HG03575 (cell line): ENCODE results near the gene CASP10.
"Not testable (repeated sequence)": the region's sequence is repeated elsewhere in the genome, so short reads cannot be mapped to it uniquely, and the experiment has no call there.

Source experiments
- ATAC-seq: cut with Tn5 transposase; IDR thresholded peaks from one replicate; pipeline ENCODE4 v1.9.1; 2021; ENCODE audit not compliant: unreplicated experiment, insufficient number of reproducible peaks, low FRiP score; ENCODE audit errors: extremely low read depth

CASP10 gene

GRCh38 chr2:201152999-201153815 is 29.7 kb upstream of the CASP10 start:
- no peak for ATAC-seq

DNA sequence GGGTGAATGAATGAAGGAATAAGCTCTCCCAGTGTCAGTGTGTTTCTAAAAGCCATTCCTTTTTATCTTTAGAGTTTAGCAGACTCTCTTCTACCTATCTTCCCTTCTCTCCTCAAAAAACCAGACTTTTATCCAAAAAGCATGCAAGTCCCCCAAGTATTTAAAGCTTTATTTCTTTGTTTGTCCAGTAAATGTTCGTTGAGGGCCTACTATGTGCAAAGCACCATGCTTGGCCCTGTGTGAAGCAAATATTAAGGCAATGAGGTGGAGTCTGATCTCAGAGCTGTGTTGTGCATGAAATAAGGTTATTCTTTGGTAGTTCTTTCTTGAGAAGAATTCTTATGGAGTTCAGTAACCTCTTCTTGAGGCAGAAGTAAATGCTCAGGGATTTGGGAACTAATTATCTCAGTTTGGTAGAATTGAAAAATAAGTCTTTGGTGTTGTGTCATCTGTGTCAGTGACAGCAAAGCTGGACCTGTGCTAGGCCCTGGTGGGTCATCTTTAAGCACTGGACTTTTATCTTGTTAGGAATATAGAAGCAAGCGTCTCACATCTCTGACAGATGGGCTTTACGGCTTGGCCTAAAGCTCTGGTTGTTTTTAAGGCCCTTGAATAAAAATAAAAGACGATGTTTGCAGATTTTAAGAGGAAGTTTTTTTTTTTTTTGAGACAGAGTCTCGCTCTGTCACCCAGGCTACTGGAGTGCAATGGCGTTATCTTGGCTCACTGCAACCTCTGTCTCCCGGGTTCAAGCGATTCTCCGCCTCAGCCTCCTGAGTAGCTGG is 28.1 kb upstream of the CASP10 start:
- ATAC-seq, result no peak

- no peak for ATAC-seq
These were observed 26.9 kb upstream of the CASP10 start for GRCh38 chr2:201156036-201156435.

DNA sequence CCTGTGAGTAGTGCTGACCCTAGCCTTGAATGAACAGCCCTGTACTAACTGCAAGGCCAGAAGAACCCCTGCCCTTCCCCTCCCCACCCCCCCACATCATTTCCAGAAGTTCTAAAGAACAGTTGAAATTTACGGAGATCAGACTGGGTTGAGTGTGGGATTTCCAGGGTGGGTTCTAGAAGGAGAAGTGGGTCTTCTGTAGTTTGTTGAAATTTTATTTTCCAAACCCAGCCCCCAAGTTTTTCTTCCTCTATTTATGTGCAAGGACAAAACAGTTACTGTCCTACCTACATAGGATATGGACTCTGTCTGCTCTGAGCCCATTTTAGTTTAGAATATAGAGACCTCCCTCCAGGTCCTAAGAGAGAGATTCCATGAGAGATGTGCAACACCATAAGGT is 26.3 kb upstream of the CASP10 start:
- ATAC-seq, result no peak

- peak; percentile 5 for ATAC-seq
These were observed 25.2 kb upstream of the CASP10 start for GRCh38 chr2:201157694-201158093.

DNA sequence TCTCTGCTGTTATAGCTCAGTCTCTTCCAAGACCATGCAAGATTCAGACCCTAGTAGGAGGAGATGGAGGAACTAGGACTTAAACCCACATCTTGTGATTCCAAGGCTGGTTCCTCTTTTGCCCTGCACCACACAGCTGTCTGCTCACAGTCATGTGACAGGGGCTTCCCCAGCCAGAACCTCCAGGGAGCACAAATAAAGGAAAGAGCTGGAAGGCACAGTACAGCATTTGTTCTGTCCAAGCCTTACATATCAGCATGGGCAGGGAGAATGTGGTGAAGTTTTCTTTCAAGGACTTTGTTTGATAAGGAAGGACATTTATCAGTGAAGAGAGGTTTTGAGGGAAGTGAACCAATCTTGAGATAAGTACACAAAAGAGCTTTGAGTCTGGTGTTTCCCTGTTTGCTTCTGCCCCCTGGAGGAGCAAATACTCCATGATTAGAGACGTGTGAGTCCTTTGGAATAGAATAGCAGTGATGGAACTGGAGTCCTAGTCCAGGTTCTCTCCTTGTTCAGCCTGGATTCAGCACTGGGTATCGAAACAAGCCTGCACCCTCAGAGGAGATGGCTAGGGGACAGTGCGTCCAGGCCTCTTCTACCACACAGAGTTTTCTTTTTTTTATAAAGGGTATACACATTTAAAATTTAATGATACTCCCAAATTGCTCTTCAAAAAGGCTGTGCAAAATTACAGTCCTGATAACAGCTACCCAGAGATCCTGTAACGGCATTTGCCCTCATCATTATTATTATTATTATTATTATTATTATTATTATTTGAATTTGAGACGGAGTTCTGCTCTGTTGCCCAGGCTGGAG is 24.6 kb upstream of the CASP10 start:
- peak; percentile 80 for ATAC-seq

DNA sequence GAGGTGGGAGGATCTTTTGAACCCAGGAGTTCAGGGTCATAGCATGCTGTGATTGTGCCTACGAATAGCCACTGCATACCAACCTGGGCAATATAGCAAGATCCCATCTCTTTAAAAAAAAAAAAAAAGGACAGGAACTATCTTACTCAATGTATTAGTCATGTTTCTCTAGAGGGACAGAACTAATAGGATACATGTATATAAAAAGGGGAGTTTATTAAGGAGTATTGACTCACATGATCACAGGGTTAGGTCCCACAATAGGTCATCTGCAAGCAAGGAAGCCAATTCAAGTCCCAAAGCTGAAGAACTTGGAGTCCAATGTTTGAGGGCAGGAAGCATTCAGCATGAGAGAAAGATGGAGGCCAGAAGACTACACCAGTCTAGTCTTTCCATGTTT is 18.8 kb upstream of the CASP10 start:
- no peak for ATAC-seq

GRCh38 chr2:201167546-201167945 is 15.4 kb upstream of the CASP10 start:
- ATAC-seq, result no peak

DNA sequence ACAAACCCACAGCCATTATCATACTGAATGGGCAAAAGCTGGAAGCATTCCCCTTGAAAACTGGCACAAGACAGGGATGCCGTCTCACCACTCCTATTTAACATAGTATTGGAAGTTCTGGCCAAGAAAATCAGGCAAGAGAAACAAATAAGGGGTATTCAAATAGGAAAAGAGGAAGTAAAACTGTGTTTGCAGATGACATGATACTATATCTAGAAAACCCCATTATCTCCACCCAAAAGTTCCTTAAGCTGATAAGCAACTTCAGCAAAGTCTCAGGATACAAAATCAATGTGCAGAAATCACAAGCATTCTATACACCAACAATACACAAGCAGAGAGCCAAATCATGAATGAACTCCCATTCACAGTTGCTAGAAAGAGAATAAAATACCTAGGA is 14.4 kb upstream of the CASP10 start:
- not testable (repeated sequence) for ATAC-seq

GRCh38 chr2:201171259-201171814 is 11.6 kb upstream of the CASP10 start:
- no peak for ATAC-seq

DNA sequence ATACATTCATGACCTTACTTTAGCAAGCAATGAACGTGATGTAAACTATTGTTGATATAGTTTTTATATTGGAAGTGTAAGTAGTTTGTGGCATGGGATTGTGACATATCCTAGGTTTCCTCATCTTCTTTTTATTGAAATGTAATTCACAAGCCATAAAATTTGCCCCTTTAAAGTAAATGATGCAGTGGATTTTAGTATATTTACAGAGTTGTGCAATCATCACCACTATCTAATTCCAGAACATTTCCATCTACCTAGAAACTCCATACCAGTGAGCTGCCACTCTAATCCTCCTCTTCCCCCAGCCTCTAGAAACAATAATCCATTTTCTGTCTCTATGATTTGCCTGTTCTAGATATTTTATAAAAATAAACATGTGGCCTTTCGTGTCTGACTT is 10.7 kb upstream of the CASP10 start:
- no peak for ATAC-seq

DNA sequence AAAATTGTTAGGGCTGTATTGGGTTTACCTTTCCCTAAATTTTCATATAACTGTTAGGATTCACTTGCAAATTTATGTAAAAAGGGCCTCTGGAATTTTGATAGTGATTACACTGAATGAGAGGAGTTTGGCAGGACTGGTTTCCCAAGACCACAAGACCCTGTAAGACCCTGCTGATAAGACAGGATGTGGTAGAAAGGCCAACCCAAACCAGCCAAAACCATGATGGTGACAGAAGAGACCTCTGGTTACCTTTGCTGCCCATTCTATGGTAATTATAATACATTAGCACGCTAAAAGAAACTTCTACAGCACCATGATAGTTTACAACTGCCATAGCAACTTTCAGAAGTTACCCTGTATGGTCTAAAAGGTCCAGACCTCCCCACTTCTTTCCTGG is 8.3 kb upstream of the CASP10 start:
- ATAC-seq, result no peak

DNA sequence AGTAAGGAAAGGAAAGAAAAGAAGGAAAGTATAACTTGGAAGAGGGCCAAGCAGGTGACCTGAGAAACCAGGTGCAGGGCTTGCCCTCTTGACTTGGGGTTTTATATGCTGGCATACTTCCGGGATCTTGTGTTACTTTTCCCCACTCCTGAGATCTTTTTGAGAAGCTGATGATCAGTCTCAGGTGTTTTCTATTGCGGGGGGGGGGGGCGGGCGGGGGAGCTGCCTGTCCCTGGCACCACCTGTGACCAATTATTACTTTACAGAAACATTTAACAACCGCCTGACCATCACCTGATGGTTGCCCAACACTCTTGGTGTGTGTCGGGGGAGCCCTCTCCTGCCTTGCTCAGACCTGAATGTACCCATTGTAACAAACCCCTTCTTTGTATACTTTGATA is 6.9 kb upstream of the CASP10 start:
- ATAC-seq, result no peak

DNA sequence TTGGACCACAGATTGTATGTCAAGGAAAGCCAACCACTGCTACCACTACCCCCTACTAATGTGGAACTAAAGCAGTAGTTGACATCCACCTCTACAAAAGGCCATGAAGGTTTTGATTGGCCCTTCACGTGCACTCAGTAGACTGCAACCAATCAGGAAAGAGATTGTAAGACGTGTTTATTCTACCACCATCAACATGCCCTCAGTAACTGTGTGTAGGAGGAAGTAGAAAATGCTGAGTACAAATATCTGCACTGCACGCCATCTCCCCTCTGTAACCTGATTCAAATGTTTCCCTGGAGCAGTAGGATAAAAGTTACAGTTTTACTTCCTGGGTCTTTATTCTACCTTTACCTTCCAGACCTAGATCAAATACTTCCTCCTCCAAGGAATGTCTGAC is 2.9 kb upstream of the CASP10 start:
- no peak for ATAC-seq

DNA sequence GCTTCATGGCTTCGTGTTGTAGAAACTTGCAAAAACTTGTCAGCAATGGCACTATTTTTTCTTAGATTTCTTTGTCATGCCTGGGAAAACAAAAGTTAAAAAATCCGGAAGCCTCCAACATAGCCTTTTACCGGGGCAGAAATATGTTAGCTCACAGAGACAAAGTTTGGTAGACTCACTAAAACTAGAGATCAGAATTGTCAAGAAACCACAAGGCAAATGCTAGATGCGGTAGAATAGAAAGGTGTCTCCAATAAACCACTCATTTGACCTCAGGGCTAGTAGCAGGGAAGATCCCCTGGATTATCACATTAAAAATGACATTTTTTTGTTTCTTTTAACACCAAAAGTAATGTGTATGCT is 405 bp downstream of the CASP10 start:
- ATAC-seq, result no peak

- ATAC-seq, result not testable (repeated sequence)
These were observed 894 bp downstream of the CASP10 start for GRCh38 chr2:201183835-201184234.

DNA sequence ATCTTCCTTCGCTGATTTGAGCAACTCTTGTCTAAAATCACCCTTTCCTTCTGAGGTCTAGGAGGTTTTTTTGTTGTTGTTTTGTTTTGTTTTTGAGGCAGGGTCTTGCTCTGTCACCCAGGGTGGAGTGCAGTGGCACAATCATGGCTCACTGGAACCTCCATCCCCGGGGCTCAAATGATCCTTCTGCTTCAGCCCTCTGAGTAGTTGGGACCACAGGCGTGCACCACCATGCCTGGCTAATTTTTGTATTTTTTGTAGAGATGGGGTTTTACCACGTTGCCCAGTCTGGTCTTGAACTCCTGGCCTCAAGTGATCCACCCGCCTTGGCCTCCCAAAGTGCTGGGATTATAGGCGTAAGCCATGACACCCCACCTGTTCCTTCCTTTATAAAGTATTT is 1.3 kb downstream of the CASP10 start:
- not testable (repeated sequence) for ATAC-seq

- no peak for ATAC-seq
These were observed 2.9 kb downstream of the CASP10 start for GRCh38 chr2:201185863-201186262.

GRCh38 chr2:201186982-201187381 is 4.0 kb downstream of the CASP10 start:
- no peak for ATAC-seq
